PC-3 (cell line): ENCODE measurements around the gene THTPA. TPM values are rescaled to one million over a fixed set of nuclear protein-coding genes. Genes with fewer than 3 reads are reported as not detected.

ENCODE experiments used
- ATAC-seq: fragments of 200-7000 bp; cut with Tn5 transposase; 2 replicates; pipeline ENCODE4 v1.9.1; 2020; ENCODE audit warnings: mild to moderate bottlenecking, moderate library complexity
- Bru-seq: library from RNA; stranded (reverse); fragments of 400-500 nt; gene quantifications from one replicate; lab custom pipeline; 2021; lab: Mats Ljungman, UMichigan
- BruChase-seq, 2 experiments: library from RNA; stranded (reverse); fragments of 400-500 nt; gene quantifications; one replicate each; lab custom pipeline; 2021; lab: Mats Ljungman, UMichigan
- BruUV-seq: library from RNA; stranded (reverse); fragments of 400-500 nt; replicated peaks from 2 replicates; lab custom pipeline; 2021; lab: Mats Ljungman, UMichigan
- CTCF ChIA-PET: fragments of 300-600 bp; sonication (Branson Sonifier 250); formaldehyde crosslinking; loops from one replicate; lab custom pipeline; 2022; ENCODE audit warnings: antibody characterized with exemption; lab: Charles Lee
- POLR2A ChIA-PET: fragments of 300-600 bp; sonication (Branson Sonifier 250); formaldehyde crosslinking; loops from one replicate; lab custom pipeline; 2022; ENCODE audit warnings: antibody characterized with exemption; ENCODE audit not compliant: unreplicated experiment; lab: Charles Lee
- DNase-seq: peaks from one replicate; pipeline ENCODE4 v3.0.0-alpha.2; 2015
- H2AFZ ChIP-seq: fragments of 300-600 bp; sonication (generic); 2 replicates; pipeline ENCODE4 v1.6.0; 2016; ENCODE audit warnings: antibody characterized with exemption, low read length
- H3F3A ChIP-seq: fragments of 300-600 bp; sonication (generic); one replicate; pipeline ENCODE4 v1.6.0; 2017; ENCODE audit warnings: antibody characterized with exemption, low read length, control low read depth, mild to moderate bottlenecking; ENCODE audit not compliant: unreplicated experiment
- H3K27ac ChIP-seq: fragments of 300-600 bp; sonication (generic); 2 replicates; pipeline ENCODE4 v1.5.1; 2016; ENCODE audit warnings: mild to moderate bottlenecking, low read length
- H3K27me3 ChIP-seq: fragments of 300-600 bp; sonication (generic); 2 replicates; pipeline ENCODE4 v1.6.1; 2016; ENCODE audit warnings: low read length, mixed read lengths
- H3K36me3 ChIP-seq: fragments of 300-600 bp; sonication (generic); 2 replicates; pipeline ENCODE4 v1.6.1; 2016; ENCODE audit warnings: low read depth, mixed run types, low read length, mixed read lengths
- H3K4me1 ChIP-seq: fragments of 300-600 bp; sonication (generic); 2 replicates; pipeline ENCODE4 v1.5.1; 2016; ENCODE audit warnings: low read length; ENCODE audit not compliant: insufficient read depth
- H3K4me2 ChIP-seq: fragments of 300-600 bp; sonication (generic); 2 replicates; pipeline ENCODE4 v1.6.0; 2016; ENCODE audit warnings: low read length
- H3K4me3 ChIP-seq: fragments of 300-600 bp; sonication (generic); 2 replicates; pipeline ENCODE4 v1.5.1; 2016; ENCODE audit warnings: mild to moderate bottlenecking, low read length, mixed read lengths
- H3K79me2 ChIP-seq: fragments of 300-600 bp; sonication (generic); 2 replicates; pipeline ENCODE4 v1.6.1; 2017; ENCODE audit warnings: low read length, mixed read lengths
- H3K9ac ChIP-seq: fragments of 300-600 bp; sonication (generic); 2 replicates; pipeline ENCODE4 v1.6.0; 2016; ENCODE audit warnings: mild to moderate bottlenecking, low read length
- H3K9me2 ChIP-seq: fragments of 300-600 bp; sonication (generic); replicated peaks from 2 replicates; pipeline ENCODE4 v1.6.1; 2016; ENCODE audit warnings: mixed run types, low read length, mixed read lengths
- H3K9me3 ChIP-seq: fragments of 300-600 bp; sonication (generic); 2 replicates; pipeline ENCODE4 v1.6.1; 2016; ENCODE audit warnings: low read length, mixed read lengths
- H4K20me1 ChIP-seq: fragments of 300-600 bp; sonication (generic); 2 replicates; pipeline ENCODE4 v1.6.1; 2016; ENCODE audit warnings: low read length, mixed read lengths
- EZH2 ChIP-seq: fragments of 300-600 bp; sonication (generic); IDR thresholded peaks from one replicate; pipeline ENCODE4 v1.6.1; 2017; ENCODE audit warnings: antibody characterized with exemption, mild to moderate bottlenecking, low read length; ENCODE audit not compliant: unreplicated experiment
- EZH2phosphoT487 ChIP-seq: fragments of 300-600 bp; sonication (generic); IDR thresholded peaks from 2 replicates; pipeline ENCODE4 v1.6.1; 2018; ENCODE audit warnings: mild to moderate bottlenecking, antibody characterized with exemption, low read length, borderline replicate concordance
- intact Hi-C: fragments of 100-400 bp; cut with micrococcal nuclease; formaldehyde crosslinking; loops from 2 replicates; pipeline ENCODE4 v1.9.0; 2023
- long read RNA-seq: library from polyadenylated mRNA; unstranded; transcript quantifications from one replicate; pipeline ENCODE4 v2.0.0, GENCODE V29; 2021; ENCODE audit not compliant: unreplicated experiment
- total RNA-seq: library from RNA; depleted of rRNA; stranded (reverse); fragments of >200 nt; gene quantifications from 2 replicates; pipeline ENCODE4 v1.2.3, GENCODE V29; 2014; rRNA removed
- TF ChIP-seq, protein P1 (sequence below): fragments of 300-600 bp; sonication (generic); conservative IDR thresholded peaks from 2 replicates; pipeline ENCODE4 v1.5.1; 2017; ENCODE audit warnings: antibody characterized with exemption, low read depth, mild to moderate bottlenecking, low read length

THTPA gene, protein sequence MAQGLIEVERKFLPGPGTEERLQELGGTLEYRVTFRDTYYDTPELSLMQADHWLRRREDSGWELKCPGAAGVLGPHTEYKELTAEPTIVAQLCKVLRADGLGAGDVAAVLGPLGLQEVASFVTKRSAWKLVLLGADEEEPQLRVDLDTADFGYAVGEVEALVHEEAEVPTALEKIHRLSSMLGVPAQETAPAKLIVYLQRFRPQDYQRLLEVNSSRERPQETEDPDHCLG
- total RNA-seq (13.0 and 27.2 TPM in 2 replicates), Bru-seq, nascent RNA (percentile 86 among the genes with signal in this experiment), BruChase-seq, experiment 1, labeled RNA remaining after a 6-hour chase (percentile 85 among the genes with signal in this experiment), BruChase-seq, experiment 2, labeled RNA remaining after a 2-hour chase (percentile 84 among the genes with signal in this experiment)
- long read RNA-seq, transcript THTPA-201 (2 exons, 2,860 nt): major isoform, 32 of 67 reads
- long read RNA-seq, transcript THTPA-205 (2 exons, 571 nt): minor isoform, 17 of 67 reads
- long read RNA-seq, partial matches to known transcripts: 1 of 67 reads
- long read RNA-seq, other reads (novel, unspliced or antisense): 14 of 67 reads

DNA sequence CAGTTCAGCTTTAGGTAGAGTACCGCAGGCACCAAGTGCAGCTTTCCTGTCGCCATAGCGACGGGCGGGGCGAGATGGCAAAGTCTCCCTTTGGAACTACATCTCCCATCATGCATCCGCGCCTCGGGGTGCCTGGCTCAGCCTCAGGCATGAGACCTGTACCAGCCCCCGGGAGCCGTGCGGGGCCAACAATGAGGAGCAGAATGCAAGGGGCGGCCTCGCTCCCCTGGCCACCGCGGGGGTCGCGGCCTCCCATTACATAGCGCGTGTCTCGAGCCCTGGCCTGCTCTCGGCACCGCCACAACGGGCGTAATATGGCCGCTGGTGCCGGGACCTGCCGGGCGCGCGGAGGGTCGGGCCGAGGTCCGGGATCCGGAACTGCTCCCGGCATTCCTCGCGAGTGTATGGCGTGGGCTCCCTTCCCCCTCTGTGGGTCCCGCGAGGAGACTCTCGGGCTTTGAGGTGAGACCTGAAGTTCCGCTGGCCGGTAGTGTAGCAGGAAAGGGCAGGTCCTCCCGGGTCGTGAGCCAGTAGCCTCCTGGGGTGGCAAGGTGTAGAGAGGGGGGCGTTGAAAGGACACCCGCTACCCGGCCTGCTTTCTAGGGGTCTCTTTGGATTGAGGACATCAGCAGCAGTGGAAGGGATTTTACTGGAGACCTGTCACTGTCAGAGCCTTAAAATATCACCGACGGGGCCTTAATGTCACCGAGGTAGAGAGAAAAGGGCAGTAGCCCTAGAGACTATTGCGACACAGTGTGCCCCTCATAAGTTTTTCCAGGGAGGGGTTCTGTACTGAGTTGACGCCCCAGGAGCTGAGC is at the start of gene THTPA:
TSS of gene THTPA (plus strand) at position 390 of the 818 bp plus-strand sequence. CDS start 487 bp downstream, outside the sequence.
- intact Hi-C loops: loop anchor here (10.0 kb wide), 1 partner anchor 481 kb away; no protein-coding TSS in a partner anchor
- ChIA-PET POLR2A (interaction anchor here (0.6 kb wide), 1 partner anchor 254 kb away, joined by 5 read pairs; no protein-coding TSS in a partner anchor), CTCF (no interaction called here)
- Histone ChIP-seq H3K27ac (peak within 1 kb of the TSS; percentile 60), H3K9me3 (no peaks in the 10 kb centered on the region), H3K4me1 (peaks cover 19% of the 10 kb centered on the region; the same call in 1 of the 2 replicates), H4K20me1 (no peaks in the 10 kb centered on the region), H3K9ac (peak within 1 kb of the TSS; percentile 90), H3K36me3 (peaks cover 7% of the 10 kb centered on the region; the same call in 1 of the 2 replicates), H3K9me2 (no peaks in the 10 kb centered on the region), H2AFZ (peak within 1 kb of the TSS; percentile 85), H3K4me3 (peak within 1 kb of the TSS; percentile 85), H3K79me2 (peaks cover 27% of the 10 kb centered on the region), H3K27me3 (no peaks in the 10 kb centered on the region), H3K4me2 (peak within 1 kb of the TSS; percentile 92), H3F3A (no peaks in the 10 kb centered on the region)
- ATAC-seq (peak; percentile 75), DNase-seq (peak; percentile 90)
- TSS peak; percentile 74 for BruUV-seq
- TF ChIP-seq, protein P1, sequence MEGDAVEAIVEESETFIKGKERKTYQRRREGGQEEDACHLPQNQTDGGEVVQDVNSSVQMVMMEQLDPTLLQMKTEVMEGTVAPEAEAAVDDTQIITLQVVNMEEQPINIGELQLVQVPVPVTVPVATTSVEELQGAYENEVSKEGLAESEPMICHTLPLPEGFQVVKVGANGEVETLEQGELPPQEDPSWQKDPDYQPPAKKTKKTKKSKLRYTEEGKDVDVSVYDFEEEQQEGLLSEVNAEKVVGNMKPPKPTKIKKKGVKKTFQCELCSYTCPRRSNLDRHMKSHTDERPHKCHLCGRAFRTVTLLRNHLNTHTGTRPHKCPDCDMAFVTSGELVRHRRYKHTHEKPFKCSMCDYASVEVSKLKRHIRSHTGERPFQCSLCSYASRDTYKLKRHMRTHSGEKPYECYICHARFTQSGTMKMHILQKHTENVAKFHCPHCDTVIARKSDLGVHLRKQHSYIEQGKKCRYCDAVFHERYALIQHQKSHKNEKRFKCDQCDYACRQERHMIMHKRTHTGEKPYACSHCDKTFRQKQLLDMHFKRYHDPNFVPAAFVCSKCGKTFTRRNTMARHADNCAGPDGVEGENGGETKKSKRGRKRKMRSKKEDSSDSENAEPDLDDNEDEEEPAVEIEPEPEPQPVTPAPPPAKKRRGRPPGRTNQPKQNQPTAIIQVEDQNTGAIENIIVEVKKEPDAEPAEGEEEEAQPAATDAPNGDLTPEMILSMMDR: no peak
- no peak for TF ChIP-seq EZH2phosphoT487
- TF ChIP-seq EZH2: no peak

DNA sequence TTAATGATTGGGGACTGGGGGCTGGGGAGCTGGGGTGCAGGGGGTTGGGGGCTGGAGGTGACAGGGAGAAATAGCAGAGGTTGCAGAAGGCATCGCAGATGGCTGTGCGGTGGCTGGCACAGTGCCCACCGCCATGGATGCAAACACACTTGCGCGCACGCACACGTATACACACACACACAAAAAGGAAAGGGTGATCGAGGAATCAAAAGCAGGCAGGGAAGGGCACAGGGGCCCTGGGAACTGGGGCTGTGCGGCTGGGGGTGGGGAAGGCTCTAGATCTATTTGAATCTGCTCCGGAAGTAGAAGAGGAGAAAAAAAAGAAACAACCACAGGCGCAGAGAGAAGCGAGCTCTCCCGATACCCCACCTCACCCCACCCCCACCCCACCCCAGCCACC is 43.9 kb upstream of the THTPA start:
- no peak for DNase-seq
- H3K79me2 ChIP-seq: no peaks in the 10 kb centered on the region
- no peak for TF ChIP-seq EZH2phosphoT487
- TF ChIP-seq, protein P1: no peak
- no peak for TF ChIP-seq EZH2
- H3K4me1 ChIP-seq: no peaks in the 10 kb centered on the region
- H3K9me2 ChIP-seq: no peaks in the 10 kb centered on the region
- ChIA-PET POLR2A (no interaction called here), CTCF (no interaction called here)
- no peaks in the 10 kb centered on the region for H3K36me3 ChIP-seq
- no peaks in the 10 kb centered on the region for H3K9me3 ChIP-seq
- ATAC-seq: no peak
- no peak overlapping the region for H3K4me2 ChIP-seq
- H3K27ac ChIP-seq: no peak overlapping the region
- BruUV-seq: no TSS peak
- no peak overlapping the region for H3K4me3 ChIP-seq
- H2AFZ ChIP-seq: no peak overlapping the region
- no peak overlapping the region for H3K9ac ChIP-seq
- intact Hi-C loops: no loop called here
- H4K20me1 ChIP-seq: no peaks in the 10 kb centered on the region
- H3F3A ChIP-seq: no peaks in the 10 kb centered on the region
- no peaks in the 10 kb centered on the region for H3K27me3 ChIP-seq
